ENCODE data around the gene ATG7.

The ATG7 gene
- total RNA-seq = 35.4 to 50.4 (median 42.9) reads per million in 4 experiments

- peak; percentile 94 for DNase-seq
Measured at GRCh38 chr3:11271986-11272904, at the start of gene ATG7. Gene ATG7 (plus strand): TSS chr3:11272397. CDS start chr3:11298696, 26,299 bp downstream.

- DNase-seq = no peak
Measured at GRCh38 chr3:11224010-11224409, 48.2 kb upstream of the ATG7 start.

GRCh38 chr3:11224870-11225229 is 47.3 kb upstream of the ATG7 start:
- no peak for DNase-seq

- DNase-seq = no peak
Measured at GRCh38 chr3:11226042-11226370, 46.2 kb upstream of the ATG7 start.

GRCh38 chr3:11228041-11228440 is 44.2 kb upstream of the ATG7 start:
- no peak for DNase-seq

GRCh38 chr3:11230125-11230524 is 42.1 kb upstream of the ATG7 start:
- no peak for DNase-seq

GRCh38 chr3:11230832-11231231 is 41.4 kb upstream of the ATG7 start:
- DNase-seq = no peak

- DNase-seq = no peak
Measured at GRCh38 chr3:11235385-11235784, 36.8 kb upstream of the ATG7 start.

GRCh38 chr3:11236588-11237461 is 35.4 kb upstream of the ATG7 start:
- DNase-seq = peak; percentile 71

GRCh38 chr3:11238060-11238459 is 34.1 kb upstream of the ATG7 start:
- DNase-seq = no peak

- DNase-seq = no peak
Measured at GRCh38 chr3:11238880-11239279, 33.3 kb upstream of the ATG7 start.

GRCh38 chr3:11239796-11240195 is 32.4 kb upstream of the ATG7 start:
- no peak for DNase-seq

- no peak for DNase-seq
Measured at GRCh38 chr3:11240496-11240895, 31.7 kb upstream of the ATG7 start.

- no peak for DNase-seq
Measured at GRCh38 chr3:11244121-11244677, 28.0 kb upstream of the ATG7 start.

- DNase-seq = no peak
Measured at GRCh38 chr3:11245276-11245675, 26.9 kb upstream of the ATG7 start.

- no peak for DNase-seq
Measured at GRCh38 chr3:11245827-11246662, 26.2 kb upstream of the ATG7 start.

GRCh38 chr3:11246663-11246970 is 25.6 kb upstream of the ATG7 start:
- DNase-seq = no peak

- no peak for DNase-seq
Measured at GRCh38 chr3:11247362-11247761, 24.8 kb upstream of the ATG7 start.

GRCh38 chr3:11248596-11248995 is 23.6 kb upstream of the ATG7 start:
- DNase-seq = no peak

GRCh38 chr3:11250902-11251806 is 21.0 kb upstream of the ATG7 start:
- DNase-seq = no peak

- no peak for DNase-seq
Measured at GRCh38 chr3:11251807-11252176, 20.4 kb upstream of the ATG7 start.

- DNase-seq = no peak
Measured at GRCh38 chr3:11254876-11255275, 17.3 kb upstream of the ATG7 start.
